Neural cell (in vitro differentiated cells): ENCODE data around the gene B4GALT1. TPM values are rescaled to one million over a fixed set of nuclear protein-coding genes. Genes with fewer than 3 reads are reported as not detected.

ENCODE experiments used
- H2AFZ ChIP-seq: fragments of 200-600, 300-800 bp; sonication (generic), shearing (Covaris generic); 2 replicates; pipeline ENCODE4 v1.6.0; 2014; ENCODE audit warnings: low read depth, mild to moderate bottlenecking, antibody characterized with exemption, low read length, moderate library complexity
- H3F3A ChIP-seq: fragments of 200-600 bp; shearing (Covaris generic); 2 replicates; pipeline ENCODE4 v1.6.1; 2016; ENCODE audit warnings: mild to moderate bottlenecking, moderate library complexity, mixed read lengths, antibody characterized with exemption, low read length; ENCODE audit not compliant: insufficient read depth, poor library complexity, severe bottlenecking
- H3K27ac ChIP-seq: fragments of 200-600, 300-800 bp; sonication (generic), shearing (Covaris generic); 2 replicates; pipeline ENCODE4 v1.5.1; 2014; ENCODE audit warnings: mild to moderate bottlenecking, low read length, moderate library complexity
- H3K27me3 ChIP-seq: fragments of 300-800, 200-600 bp; sonication (generic), shearing (Covaris generic); 2 replicates; pipeline ENCODE4 v1.6.0; 2014; ENCODE audit warnings: mild to moderate bottlenecking, low read depth, low read length, moderate library complexity; ENCODE audit not compliant: insufficient read depth
- H3K36me3 ChIP-seq: fragments of 300-800, 200-600 bp; sonication (generic), shearing (Covaris generic); 2 replicates; pipeline ENCODE4 v1.5.1; 2014; ENCODE audit warnings: mild to moderate bottlenecking, antibody characterized with exemption, low read length, moderate library complexity; ENCODE audit not compliant: insufficient read depth
- H3K4me2 ChIP-seq: fragments of 300-800, 200-600 bp; sonication (generic), shearing (Covaris generic); 2 replicates; pipeline ENCODE4 v1.6.0; 2014; ENCODE audit warnings: mild to moderate bottlenecking, low read length
- H3K4me3 ChIP-seq: fragments of 300-800, 200-600 bp; sonication (generic), shearing (Covaris generic); 2 replicates; pipeline ENCODE4 v1.5.1; 2014; ENCODE audit warnings: mild to moderate bottlenecking, low read length, moderate library complexity
- H3K79me2 ChIP-seq: fragments of 200-600 bp; shearing (Covaris generic); replicated peaks from 2 replicates; pipeline ENCODE4 v1.6.0; 2014; ENCODE audit warnings: mild to moderate bottlenecking, low read length, moderate library complexity; ENCODE audit not compliant: insufficient read depth
- H3K9ac ChIP-seq: fragments of 300-800, 200-600 bp; sonication (generic), shearing (Covaris generic); 2 replicates; pipeline ENCODE4 v1.6.1; 2016; ENCODE audit warnings: mild to moderate bottlenecking, low read length, mixed read lengths
- H3K9me2 ChIP-seq: fragments of 200-600 bp; shearing (Covaris generic); 2 replicates; pipeline ENCODE4 v1.6.1; 2016; ENCODE audit warnings: mild to moderate bottlenecking, low read length, mixed read lengths; ENCODE audit not compliant: insufficient read depth
- H3K9me3 ChIP-seq: fragments of 200-600, 300-800 bp; sonication (generic), shearing (Covaris generic); 2 replicates; pipeline ENCODE4 v1.6.1; 2016; ENCODE audit warnings: mild to moderate bottlenecking, mixed run types, low read length, moderate library complexity, mixed read lengths
- H4K20me1 ChIP-seq: fragments of 200-600 bp; shearing (Covaris generic); 2 replicates; pipeline ENCODE4 v1.6.1; 2016; ENCODE audit warnings: mild to moderate bottlenecking, mixed run types; ENCODE audit not compliant: insufficient read depth
- EP300 ChIP-seq: fragments of 450-650 bp; conservative IDR thresholded peaks from 2 replicates; pipeline ENCODE4 v1.6.1; 2014; ENCODE audit warnings: antibody characterized with exemption, mild to moderate bottlenecking, moderate library complexity; ENCODE audit not compliant: poor library complexity, severe bottlenecking
- EZH2 ChIP-seq: fragments of 200-600, 300-800 bp; shearing (Covaris generic), sonication (generic); IDR thresholded peaks from 2 replicates; pipeline ENCODE4 v1.6.1; 2014; ENCODE audit warnings: antibody characterized with exemption, low read length, borderline replicate concordance, mild to moderate bottlenecking; ENCODE audit not compliant: insufficient read depth, poor library complexity, severe bottlenecking
- MXI1 ChIP-seq: fragments of 450-650 bp; conservative IDR thresholded peaks from 2 replicates; pipeline ENCODE4 v1.6.1; 2014; ENCODE audit warnings: antibody characterized with exemption, mild to moderate bottlenecking; ENCODE audit not compliant: poor library complexity, severe bottlenecking
- POLR2AphosphoS5 ChIP-seq: IDR thresholded peaks from 2 replicates; pipeline ENCODE4 v1.6.1; 2012
- RAD21 ChIP-seq: fragments of 450-650 bp; conservative IDR thresholded peaks from 2 replicates; pipeline ENCODE4 v1.6.1; 2014; ENCODE audit warnings: antibody characterized with exemption, mild to moderate bottlenecking, moderate library complexity
- REST ChIP-seq: IDR thresholded peaks from 2 replicates; pipeline ENCODE4 v1.6.1; 2012; ENCODE audit warnings: borderline replicate concordance
- SMC3 ChIP-seq: fragments of 450-650 bp; conservative IDR thresholded peaks from 2 replicates; pipeline ENCODE4 v1.6.1; 2014; ENCODE audit warnings: antibody characterized with exemption, mild to moderate bottlenecking, moderate library complexity; ENCODE audit not compliant: poor library complexity
- TAF1 ChIP-seq: IDR thresholded peaks from 2 replicates; pipeline ENCODE4 v1.6.1; 2012; ENCODE audit warnings: low read depth
- polyA plus RNA-seq: library from polyadenylated mRNA; depleted of rRNA; stranded (reverse); fragments of >200 nt; gene quantifications from 2 replicates; pipeline ENCODE4 v1.2.3, GENCODE V29; 2014
- TF ChIP-seq, protein P1 (sequence below): fragments of 450-650 bp; IDR thresholded peaks from 2 replicates; pipeline ENCODE4 v1.5.1; 2014; ENCODE audit warnings: antibody characterized with exemption, mild to moderate bottlenecking, moderate library complexity; ENCODE audit not compliant: poor library complexity, severe bottlenecking

B4GALT1 gene
- polyA plus RNA-seq, 1 donor from 2014 or later, result 0.41 TPM

GRCh38 chr9:33128570-33128969 is 38.6 kb downstream of the B4GALT1 start:
- H3K9me3 ChIP-seq, result no peaks in the 10 kb centered on the region
- TF ChIP-seq POLR2AphosphoS5, result no peak
- TF ChIP-seq SMC3, result no peak
- TF ChIP-seq MXI1, result no peak
- no peak for TF ChIP-seq EZH2
- TF ChIP-seq, protein P1, sequence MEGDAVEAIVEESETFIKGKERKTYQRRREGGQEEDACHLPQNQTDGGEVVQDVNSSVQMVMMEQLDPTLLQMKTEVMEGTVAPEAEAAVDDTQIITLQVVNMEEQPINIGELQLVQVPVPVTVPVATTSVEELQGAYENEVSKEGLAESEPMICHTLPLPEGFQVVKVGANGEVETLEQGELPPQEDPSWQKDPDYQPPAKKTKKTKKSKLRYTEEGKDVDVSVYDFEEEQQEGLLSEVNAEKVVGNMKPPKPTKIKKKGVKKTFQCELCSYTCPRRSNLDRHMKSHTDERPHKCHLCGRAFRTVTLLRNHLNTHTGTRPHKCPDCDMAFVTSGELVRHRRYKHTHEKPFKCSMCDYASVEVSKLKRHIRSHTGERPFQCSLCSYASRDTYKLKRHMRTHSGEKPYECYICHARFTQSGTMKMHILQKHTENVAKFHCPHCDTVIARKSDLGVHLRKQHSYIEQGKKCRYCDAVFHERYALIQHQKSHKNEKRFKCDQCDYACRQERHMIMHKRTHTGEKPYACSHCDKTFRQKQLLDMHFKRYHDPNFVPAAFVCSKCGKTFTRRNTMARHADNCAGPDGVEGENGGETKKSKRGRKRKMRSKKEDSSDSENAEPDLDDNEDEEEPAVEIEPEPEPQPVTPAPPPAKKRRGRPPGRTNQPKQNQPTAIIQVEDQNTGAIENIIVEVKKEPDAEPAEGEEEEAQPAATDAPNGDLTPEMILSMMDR, result no peak
- TF ChIP-seq REST, result no peak
- TF ChIP-seq EP300, result no peak
- no peak for TF ChIP-seq TAF1
- no peak for TF ChIP-seq RAD21
- H3K9ac ChIP-seq, result no peak overlapping the region
- no peaks in the 10 kb centered on the region for H3K27me3 ChIP-seq
- no peaks in the 10 kb centered on the region for H4K20me1 ChIP-seq
- H3K79me2 ChIP-seq, result no peaks in the 10 kb centered on the region
- H3K4me2 ChIP-seq, result no peak overlapping the region
- no peak overlapping the region for H3K4me3 ChIP-seq
- no peaks in the 10 kb centered on the region for H3K9me2 ChIP-seq
- no peak overlapping the region for H2AFZ ChIP-seq
- H3K36me3 ChIP-seq, result no peaks in the 10 kb centered on the region
- H3F3A ChIP-seq, result no peaks in the 10 kb centered on the region
- no peak overlapping the region for H3K27ac ChIP-seq

DNA sequence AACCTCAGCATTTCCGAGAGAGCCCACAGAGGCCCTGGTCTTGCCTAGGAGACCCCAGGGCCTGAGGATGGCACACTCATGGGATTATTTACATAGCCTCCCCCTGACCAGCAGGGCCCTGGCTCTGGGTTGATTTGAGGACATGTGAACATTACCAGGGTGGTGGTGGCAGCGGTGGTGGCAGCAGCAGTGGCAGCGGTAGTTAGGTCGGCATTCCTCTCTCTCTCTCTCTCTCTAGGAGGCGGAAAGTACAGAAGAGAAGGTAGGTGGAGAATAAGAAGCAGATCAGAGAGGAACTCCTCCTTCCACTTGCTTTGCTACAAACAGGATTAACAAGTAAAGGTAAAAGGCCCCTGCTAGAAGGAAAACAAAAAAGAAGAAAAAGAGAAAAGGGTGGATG is 39.3 kb downstream of the B4GALT1 start:
- no peak overlapping the region for H2AFZ ChIP-seq
- H3K9me3 ChIP-seq, result no peaks in the 10 kb centered on the region
- no peak overlapping the region for H3K4me3 ChIP-seq
- H3K36me3 ChIP-seq, result no peaks in the 10 kb centered on the region
- no peak for TF ChIP-seq SMC3
- TF ChIP-seq, protein P1, result no peak
- TF ChIP-seq RAD21, result no peak
- no peak for TF ChIP-seq REST
- TF ChIP-seq MXI1, result no peak
- no peak for TF ChIP-seq EZH2
- TF ChIP-seq POLR2AphosphoS5, result no peak
- TF ChIP-seq TAF1, result no peak
- no peak for TF ChIP-seq EP300
- H3K27ac ChIP-seq, result no peak overlapping the region
- no peak overlapping the region for H3K4me2 ChIP-seq
- H4K20me1 ChIP-seq, result no peaks in the 10 kb centered on the region
- H3K9me2 ChIP-seq, result no peaks in the 10 kb centered on the region
- no peaks in the 10 kb centered on the region for H3K79me2 ChIP-seq
- H3F3A ChIP-seq, result no peaks in the 10 kb centered on the region
- H3K27me3 ChIP-seq, result no peaks in the 10 kb centered on the region
- H3K9ac ChIP-seq, result no peak overlapping the region
